Measurements from ENCODE around the gene UROC1.

- TF ChIP-seq CTCF (IDR thresholded peaks at IDR 0.05) (no peak), POLR2A (IDR thresholded peaks at IDR 0.05) (no peak), POLR2AphosphoS5 (IDR thresholded peaks at IDR 0.05) (no peak)
Observed at GRCh38 chr3:126551839-126552687, 34.5 kb upstream of the UROC1 start.

Data from prostate gland (tissue), 2 donors.